GM18526 (cell line): ENCODE data around the gene TTC1.

Experiments
- POLR2A ChIP-seq: IDR thresholded peaks from 3 replicates; pipeline ENCODE4 v1.6.1; 2011; ENCODE audit not compliant: insufficient read length; ENCODE audit errors: extremely low read depth

The TTC1 gene

DNA sequence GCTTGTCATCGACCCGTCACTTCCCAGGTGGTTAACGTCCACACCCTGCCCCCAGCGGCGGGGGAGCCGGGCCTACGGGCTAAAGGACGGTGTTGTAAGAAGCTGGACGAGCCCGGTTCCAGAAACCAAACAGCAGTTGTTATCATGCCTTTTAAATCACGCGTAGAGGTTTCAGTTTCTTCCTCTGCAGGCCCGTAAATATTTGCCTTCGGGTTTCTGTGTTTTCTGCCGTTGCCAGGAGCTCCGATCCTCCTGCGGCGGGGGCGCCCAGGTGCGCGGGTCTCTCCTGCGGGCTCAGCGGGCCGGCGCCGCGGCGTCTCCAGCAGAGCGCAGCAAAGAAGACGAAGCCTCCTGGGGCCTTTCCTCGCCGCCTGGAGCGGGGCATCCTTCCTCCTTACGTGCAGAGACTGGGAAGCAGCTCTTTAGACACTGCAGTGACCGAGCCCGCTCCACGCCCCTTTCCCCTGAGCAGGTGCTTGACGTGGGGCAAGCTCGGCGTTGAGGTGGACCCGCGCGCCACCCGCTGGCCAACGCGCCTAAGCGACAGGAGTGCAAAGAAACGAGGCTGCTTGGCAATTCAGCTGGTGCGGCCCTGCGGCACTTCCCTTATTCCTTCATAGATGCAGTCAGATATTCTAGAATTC, 21.8 kb upstream of the TTC1 start:
- TF ChIP-seq POLR2A: no peak

DNA sequence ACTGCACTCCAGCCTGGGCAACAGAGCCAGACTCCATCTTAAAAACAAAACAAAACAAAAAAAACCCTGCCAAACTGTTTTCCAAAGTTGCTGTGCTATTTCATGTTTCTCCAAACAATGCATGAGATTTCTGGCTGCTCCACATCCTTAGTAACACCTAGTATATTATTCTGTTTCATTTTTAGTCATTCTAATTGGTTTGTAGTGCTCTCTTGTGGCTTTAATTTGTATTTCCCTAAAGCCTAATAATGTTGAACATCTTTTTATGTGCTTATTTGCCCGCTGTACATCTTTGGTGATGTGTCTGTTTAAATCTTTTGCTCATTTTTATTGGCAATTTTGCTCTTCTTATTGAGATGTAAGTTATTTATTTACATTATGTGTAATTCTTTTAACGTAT, 18.4 kb upstream of the TTC1 start:
- no peak for TF ChIP-seq POLR2A

DNA sequence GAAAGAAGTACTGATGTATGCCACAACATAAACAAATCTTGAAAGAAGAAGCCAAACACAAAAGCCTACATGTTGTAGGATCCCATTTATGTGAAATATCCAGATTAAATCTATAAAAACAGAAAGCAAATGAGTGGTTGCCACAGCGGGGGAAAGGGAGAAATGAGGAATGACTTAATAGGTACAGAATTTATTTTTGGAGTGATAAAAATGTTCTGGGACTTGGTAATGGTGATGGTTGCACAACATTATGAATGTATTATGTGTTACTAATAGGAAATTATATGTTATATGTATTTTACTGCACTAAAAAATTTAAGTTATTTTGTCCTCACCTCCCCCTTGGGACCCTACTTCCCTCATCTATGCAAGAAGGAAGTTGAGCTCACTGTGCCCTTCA, 16.4 kb upstream of the TTC1 start:
- no peak for TF ChIP-seq POLR2A

DNA sequence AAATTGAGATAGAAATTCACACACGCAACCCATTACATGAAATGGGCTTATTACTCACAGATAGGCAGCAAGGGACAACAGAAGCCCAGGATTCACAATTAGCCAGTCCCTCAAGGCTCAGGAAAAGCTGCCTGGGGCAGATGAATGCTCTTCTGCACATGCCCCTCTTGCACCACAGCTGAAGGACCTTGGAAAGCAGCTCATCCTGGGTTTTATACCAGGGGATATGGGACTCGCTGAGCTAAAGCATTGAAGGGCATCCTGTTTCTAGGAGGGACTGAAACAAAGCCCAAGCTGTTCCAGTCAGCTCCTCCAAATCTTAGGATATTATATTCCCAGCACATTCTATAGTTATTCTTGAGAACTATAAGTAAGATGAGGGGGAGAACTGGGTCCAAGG, 15.7 kb upstream of the TTC1 start:
- no peak for TF ChIP-seq POLR2A

DNA sequence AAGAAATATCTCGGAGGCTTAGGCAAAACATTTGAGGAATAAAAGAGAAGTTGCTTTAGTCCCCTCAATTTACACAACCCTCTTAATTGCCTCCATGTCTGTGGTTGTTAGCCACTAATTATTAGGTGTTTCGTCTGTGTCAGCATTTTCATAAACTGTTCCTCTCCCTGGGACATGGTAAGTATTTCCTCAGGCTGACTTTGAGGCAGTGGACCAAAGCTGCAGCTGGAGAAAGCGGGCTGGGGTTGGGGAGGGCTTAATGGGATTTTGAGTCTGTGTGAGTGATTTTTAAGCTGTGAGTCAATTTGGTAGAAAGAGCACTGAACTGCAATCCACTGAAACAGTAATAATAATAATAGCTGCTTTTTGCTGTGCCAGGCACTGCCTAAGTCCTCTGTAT, 13.0 kb upstream of the TTC1 start:
- TF ChIP-seq POLR2A: no peak

DNA sequence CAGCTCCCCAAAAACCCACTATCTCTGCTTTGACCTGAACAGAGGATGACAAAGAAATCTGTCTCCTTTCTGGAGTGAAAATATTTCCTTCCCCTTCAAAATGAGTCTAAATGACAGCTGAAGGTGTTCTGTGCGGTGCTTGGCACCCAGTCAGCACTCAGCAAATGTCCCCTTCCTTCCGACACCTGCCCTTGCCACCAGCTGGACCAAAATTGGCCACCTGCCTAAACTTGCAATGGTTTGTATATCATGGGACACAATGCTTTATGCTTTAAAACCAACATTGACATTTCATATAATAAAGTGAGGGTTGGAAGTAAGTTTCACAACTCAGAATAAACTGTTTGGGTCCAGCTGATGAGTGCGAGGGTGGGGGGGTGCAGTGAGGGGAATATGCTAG, 7.5 kb upstream of the TTC1 start:
- TF ChIP-seq POLR2A: no peak

DNA sequence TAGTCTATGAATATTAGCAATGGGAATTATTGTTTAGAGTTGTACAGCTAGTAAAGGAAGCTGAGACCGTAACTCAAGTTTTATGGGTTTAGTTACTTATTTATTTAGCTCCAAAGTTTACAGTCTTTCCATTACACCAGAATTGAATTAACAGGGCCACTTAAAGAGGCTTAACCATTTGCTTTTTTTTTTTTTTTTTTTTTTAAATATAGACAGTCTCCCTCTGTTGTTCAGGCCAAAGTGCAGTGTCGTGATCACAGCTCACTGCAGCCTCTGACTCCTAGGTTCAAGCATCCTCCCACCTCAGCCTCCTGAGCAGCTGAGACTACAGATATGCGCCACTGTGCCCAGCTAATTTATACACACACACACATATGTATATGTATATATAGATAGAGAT, 1.4 kb upstream of the TTC1 start:
- TF ChIP-seq POLR2A: no peak

DNA sequence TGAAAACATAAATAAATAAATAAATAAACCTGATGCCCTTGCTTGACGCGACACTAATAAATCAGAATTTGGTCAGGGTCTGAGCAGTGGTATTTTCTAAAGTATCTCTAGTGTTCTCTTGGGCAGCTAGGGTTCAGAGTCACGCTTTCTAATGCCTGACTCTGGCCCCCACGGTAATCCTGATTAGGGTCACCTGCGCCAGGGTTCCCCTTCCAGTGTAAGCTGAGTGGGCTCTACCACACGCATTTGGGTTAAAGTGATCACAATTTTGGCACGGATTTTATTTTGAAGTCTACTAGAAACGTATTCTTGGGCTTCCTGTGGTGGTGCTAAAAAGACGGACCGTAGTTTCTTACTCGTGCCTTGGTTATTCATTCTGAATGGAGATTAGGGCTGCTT, 651 bp downstream of the TTC1 start:
- no peak for TF ChIP-seq POLR2A

DNA sequence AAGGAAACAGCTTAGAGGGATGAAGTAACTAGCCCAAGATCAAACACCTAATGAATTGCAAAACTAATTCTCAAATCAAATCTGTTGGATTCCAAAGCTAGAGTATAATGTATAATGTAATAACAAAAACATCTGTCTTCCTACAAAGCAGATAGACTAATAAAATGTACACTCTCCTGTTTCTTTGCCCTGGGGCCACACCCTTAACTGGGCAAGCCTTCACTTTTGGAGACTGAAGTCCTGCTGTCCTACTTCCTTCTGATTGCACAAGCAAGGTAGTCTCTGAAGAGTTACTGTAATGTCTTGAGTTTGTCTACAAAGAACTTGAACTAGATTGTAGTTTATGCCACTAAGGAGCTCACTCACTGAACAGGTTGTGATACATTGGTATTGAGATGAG, 2.5 kb downstream of the TTC1 start:
- TF ChIP-seq POLR2A: no peak

DNA sequence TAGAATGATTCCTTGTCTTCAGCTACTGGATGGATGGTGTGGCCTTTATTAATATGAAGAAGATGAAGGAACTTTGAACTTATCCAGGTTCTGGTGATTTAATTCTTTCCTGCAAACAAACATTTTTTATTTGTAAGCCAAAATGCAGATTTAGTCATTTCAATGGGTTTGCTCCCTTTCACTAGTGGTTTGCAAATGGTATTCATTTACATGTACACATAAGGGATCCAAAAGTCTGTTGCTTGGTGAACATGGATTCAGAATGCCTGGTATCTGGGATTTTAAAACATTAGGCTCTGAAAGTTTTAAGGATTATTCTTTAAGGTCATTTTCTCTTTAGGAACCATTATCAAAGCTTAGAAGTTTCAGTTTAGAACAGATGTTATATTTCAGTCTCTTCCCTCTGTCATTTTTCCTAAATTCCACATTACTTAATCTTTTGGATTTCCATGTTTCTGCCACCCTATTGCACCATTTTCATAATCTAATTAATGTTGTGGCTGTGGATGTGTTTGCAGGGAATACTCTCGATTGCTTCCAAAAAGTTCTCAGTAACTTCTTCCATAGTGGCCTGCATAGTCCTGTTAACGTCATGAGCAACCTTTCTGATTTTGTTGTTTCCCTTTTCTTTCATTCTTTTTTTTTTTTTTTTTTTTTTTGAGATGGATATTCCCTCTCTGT, 10.1 kb downstream of the TTC1 start:
- TF ChIP-seq POLR2A: no peak

DNA sequence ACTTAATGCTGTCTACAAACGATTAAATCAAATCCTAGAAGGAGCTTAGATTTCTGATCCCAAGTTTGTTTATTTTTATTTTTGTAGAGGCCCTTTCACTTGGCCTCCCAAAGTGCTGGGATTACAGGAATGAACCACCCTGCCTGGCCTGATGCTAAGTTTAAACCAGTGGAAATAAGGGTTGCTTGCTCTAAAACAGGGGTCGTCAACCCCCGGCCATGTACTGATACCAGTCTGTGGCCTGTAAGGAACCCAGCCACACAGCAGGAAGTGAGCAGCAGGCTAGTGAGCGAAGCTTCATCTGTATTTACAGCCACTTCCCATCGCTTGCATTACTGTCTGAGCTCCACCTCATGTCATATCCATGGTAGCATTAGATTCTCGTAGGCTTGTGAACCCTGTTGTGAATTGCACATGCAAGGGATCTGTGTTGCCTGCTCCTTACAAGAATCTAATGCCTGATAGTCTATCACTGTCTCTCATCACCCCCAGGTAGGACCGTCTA, 11.4 kb downstream of the TTC1 start:
- TF ChIP-seq POLR2A: no peak

DNA sequence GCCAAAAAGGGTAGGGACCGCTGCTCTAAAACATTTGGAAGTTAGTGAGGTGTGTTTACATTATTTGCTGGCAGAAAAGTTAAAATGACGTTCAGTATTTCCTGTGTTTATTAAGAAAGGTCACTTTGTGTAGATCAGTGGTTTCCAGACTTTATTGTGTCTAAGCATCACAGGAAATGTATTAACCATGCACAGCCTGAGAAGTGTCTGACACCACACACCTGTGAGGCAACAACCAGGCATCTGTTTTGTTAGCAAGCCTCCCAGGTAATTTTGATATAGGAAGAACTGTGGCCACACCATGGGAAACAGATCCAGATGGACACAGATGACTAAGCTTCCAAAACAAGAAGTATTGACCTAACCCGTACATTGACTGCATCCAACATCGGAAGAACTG, 12.0 kb downstream of the TTC1 start:
- no peak for TF ChIP-seq POLR2A

DNA sequence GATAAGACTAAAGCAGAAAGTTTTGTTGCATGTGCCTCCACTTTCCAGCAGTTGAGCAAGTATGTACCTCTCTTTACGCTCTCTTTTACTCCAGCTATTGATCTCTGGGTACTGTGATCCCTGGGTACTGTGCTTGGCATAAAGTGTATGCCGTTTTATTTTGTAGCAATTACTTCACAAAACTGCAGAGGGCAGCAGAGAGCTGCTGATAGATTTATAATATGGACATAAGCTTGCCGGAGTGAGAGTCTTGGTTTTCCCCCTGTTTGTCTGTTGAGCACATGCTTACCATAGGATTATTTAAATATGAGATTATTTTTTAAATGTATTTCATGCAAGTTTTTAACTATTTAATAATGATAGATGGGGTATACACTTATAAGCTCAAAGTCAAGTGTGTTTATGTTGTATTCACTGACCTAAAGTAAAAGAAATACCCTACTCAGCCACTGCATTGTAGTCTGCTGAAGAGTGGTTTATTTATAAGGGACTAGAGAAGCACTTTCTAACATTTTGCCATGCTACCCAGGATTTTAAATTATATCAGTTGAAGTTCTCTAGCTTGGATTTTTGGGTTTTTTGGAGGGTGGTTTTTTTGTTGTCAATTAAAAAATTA, 13.0 kb downstream of the TTC1 start:
- TF ChIP-seq POLR2A: no peak

DNA sequence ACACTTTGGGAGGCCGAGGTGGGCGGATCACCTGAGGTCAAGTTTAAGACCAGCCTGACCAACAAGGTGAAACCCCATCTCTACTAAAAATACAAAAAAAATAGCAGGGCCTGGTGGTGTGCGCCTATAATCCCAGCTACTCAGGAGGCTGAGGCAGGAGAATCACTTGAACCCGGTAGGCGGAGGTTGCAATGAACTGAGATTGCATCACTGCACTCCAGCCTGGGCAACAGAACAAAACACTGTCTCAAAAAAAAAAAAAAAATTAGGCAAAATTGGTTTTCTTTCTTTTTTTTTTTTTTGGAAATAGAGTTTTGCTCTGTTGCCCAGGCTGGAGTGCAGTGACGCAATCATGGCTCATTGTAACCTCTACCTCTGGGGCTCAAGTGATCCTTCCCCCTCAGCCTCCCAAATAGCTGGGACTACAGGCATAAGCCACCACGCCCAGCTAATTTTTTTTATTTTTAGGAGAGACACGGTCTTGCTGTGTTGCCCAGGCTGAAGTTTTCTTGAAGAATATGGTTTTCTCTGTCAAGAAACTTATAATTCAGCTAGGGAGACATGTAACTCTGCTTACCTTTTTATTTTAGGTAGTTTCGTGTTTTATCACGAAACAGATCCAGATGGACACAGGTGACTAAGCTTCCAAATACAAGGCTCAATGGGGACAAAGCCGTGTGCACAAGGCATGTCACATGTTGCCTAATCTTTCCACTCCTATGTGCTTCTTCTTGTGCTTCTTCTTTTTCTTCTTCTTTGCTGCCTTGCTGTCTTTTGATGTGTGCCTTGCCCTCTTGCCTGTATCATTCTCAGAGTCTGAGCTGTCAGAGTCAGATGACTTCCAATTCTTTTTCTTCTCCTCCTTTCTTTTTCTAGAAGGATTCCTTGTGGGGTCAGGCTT, 14.3 kb downstream of the TTC1 start:
- no peak for TF ChIP-seq POLR2A

DNA sequence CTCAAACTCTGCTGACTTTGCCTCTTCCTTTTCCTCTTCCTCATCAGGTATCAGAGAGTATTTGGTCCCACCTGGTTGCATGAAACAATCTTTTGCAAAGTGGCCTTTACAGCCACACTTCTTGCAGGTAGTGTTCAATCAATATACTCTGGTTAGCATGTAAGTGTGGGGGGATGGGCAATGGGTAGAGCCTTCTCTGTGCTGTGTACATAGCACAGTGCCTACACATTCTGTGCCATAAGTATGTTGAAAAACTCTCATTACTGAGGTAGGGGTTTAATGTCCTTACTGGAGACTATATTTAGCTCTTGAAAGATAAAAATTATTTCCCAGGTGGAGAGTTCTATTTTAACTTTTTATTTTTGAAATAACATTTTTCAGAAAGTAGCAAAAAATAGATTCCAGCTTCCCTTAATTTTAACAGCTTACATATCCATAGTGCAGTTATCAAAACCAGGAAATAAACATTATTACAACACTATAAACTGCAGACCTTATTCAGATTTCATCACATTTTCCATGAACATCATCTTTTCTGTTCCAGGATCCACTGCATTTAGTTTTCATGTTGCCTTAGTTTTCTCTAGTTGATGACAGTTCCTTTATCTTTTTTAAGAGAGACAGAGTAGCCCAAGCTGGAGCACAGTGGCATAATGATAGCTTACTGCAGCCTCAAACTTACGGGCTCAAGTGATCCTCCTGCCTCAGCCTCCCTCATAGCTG, 15.1 kb downstream of the TTC1 start:
- TF ChIP-seq POLR2A: no peak
